OCI-LY1 (cell line): ENCODE measurements around the gene IRF5.

ENCODE experiments used
- H2AFZ ChIP-seq: fragments of 200-600 bp; sonication (generic), shearing (Covaris generic); 2 replicates; pipeline ENCODE4 v1.6.0; 2014; ENCODE audit warnings: antibody characterized with exemption, mild to moderate bottlenecking, low read length
- H3F3A ChIP-seq: fragments of 200-600 bp; sonication (generic), shearing (Covaris generic); 2 replicates; pipeline ENCODE4 v1.6.0; 2014; ENCODE audit warnings: mild to moderate bottlenecking, antibody characterized with exemption, low read length, moderate library complexity; ENCODE audit not compliant: insufficient read depth
- H3K27ac ChIP-seq: fragments of 200-600 bp; sonication (generic); 2 replicates; pipeline ENCODE4 v1.5.1; 2014; ENCODE audit warnings: low read length, mixed run types, mild to moderate bottlenecking, low read depth; ENCODE audit not compliant: poor library complexity, severe bottlenecking
- H3K27me3 ChIP-seq: fragments of 200-600 bp; sonication (generic); 2 replicates; pipeline ENCODE4 v1.6.0; 2014; ENCODE audit warnings: antibody characterized with exemption, mild to moderate bottlenecking, low read length, moderate library complexity; ENCODE audit not compliant: insufficient read depth
- H3K36me3 ChIP-seq: fragments of 200-600 bp; sonication (generic); 2 replicates; pipeline ENCODE4 v1.6.1; 2014; ENCODE audit warnings: mild to moderate bottlenecking, antibody characterized with exemption, low read length, moderate library complexity, mixed read lengths; ENCODE audit not compliant: insufficient read depth
- H3K4me1 ChIP-seq: fragments of 200-600 bp; sonication (generic); 2 replicates; pipeline ENCODE4 v1.5.1; 2014; ENCODE audit warnings: mild to moderate bottlenecking, low read length, moderate library complexity; ENCODE audit not compliant: insufficient read depth, severe bottlenecking
- H3K4me2 ChIP-seq: fragments of 200-600 bp; sonication (generic), shearing (Covaris generic); 2 replicates; pipeline ENCODE4 v1.6.1; 2014; ENCODE audit warnings: low read length
- H3K4me3 ChIP-seq: fragments of 200-600 bp; sonication (generic); 2 replicates; pipeline ENCODE4 v1.5.1; 2014; ENCODE audit warnings: low read length, low read depth, mild to moderate bottlenecking, mixed read lengths; ENCODE audit not compliant: poor library complexity, severe bottlenecking
- H3K79me2 ChIP-seq: fragments of 200-600 bp; shearing (Covaris generic); 2 replicates; pipeline ENCODE4 v1.6.1; 2016; ENCODE audit warnings: mixed run types, low read length, mixed read lengths; ENCODE audit not compliant: insufficient read depth
- H3K9ac ChIP-seq: fragments of 200-600 bp; sonication (generic), shearing (Covaris generic); 2 replicates; pipeline ENCODE4 v1.6.1; 2014; ENCODE audit warnings: mild to moderate bottlenecking, low read length, mixed read lengths
- H3K9me2 ChIP-seq: fragments of 200-600 bp; sonication (generic), shearing (Covaris generic); 2 replicates; pipeline ENCODE4 v1.6.1; 2014; ENCODE audit warnings: low read depth, mild to moderate bottlenecking, low read length, mixed read lengths
- H3K9me3 ChIP-seq: fragments of 200-600 bp; shearing (Covaris generic); 2 replicates; pipeline ENCODE4 v1.6.1; 2014; ENCODE audit warnings: low read length, mixed read lengths
- H4K20me1 ChIP-seq: fragments of 200-600 bp; sonication (generic), shearing (Covaris generic); 2 replicates; pipeline ENCODE4 v1.6.0; 2016; ENCODE audit warnings: mild to moderate bottlenecking, low read length; ENCODE audit not compliant: insufficient read depth
- CTCF ChIP-seq: fragments of 200-600 bp; sonication (generic), shearing (Covaris generic); IDR thresholded peaks from 2 replicates; pipeline ENCODE4 v1.5.1; 2017; ENCODE audit warnings: mild to moderate bottlenecking, antibody characterized with exemption, low read length, moderate library complexity, mixed read lengths
- EZH2 ChIP-seq: fragments of 200-600 bp; sonication (generic), shearing (Covaris generic); IDR thresholded peaks from 2 replicates; pipeline ENCODE4 v1.8.0; 2017; ENCODE audit warnings: borderline replicate concordance, mixed run types, mild to moderate bottlenecking, antibody characterized with exemption, low read length, moderate library complexity, mixed read lengths

The IRF5 gene

DNA sequence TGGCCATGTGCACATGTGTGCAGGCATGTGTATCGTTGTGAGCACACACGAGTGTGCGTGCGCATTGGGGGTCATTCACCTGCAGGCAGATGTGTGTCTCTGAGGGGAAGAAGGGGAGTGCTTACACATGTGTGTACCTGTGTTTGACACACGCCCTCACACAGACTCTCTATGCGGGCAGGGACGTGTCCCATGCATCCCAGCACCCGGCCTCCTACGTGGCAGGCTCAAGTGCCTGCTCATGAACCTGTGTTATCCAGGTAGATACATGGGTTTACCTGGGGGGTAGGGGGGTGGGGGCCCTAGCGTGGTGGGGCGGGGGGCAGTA is 45.8 kb upstream of the IRF5 start:
- Histone ChIP-seq H3K9me2 (no peaks in the 10 kb centered on the region), H2AFZ (no peak overlapping the region), H3K4me1 (peaks cover 11% of the 10 kb centered on the region), H3K9me3 (no peaks in the 10 kb centered on the region), H3K36me3 (no peaks in the 10 kb centered on the region), H3K4me3 (no peak overlapping the region), H3K27ac (no peak overlapping the region), H3K27me3 (peaks cover 10% of the 10 kb centered on the region; the same call in 1 of the 2 replicates), H3F3A (no peaks in the 10 kb centered on the region), H3K9ac (no peak overlapping the region; the same call in 1 of the 2 replicates), H3K79me2 (no peaks in the 10 kb centered on the region), H3K4me2 (no peak overlapping the region; the same call in 1 of the 2 replicates), H4K20me1 (no peaks in the 10 kb centered on the region)
- TF ChIP-seq CTCF (no peak), EZH2 (no peak)

GRCh38 chr7:128892521-128893250 is 45.0 kb upstream of the IRF5 start:
- H3F3A ChIP-seq = no peaks in the 10 kb centered on the region
- H3K79me2 ChIP-seq = no peaks in the 10 kb centered on the region
- no peak overlapping the region for H3K9ac ChIP-seq
- no peak overlapping the region for H3K4me2 ChIP-seq
- TF ChIP-seq EZH2 (no peak), CTCF (no peak)
- H3K4me3 ChIP-seq = no peak overlapping the region
- no peaks in the 10 kb centered on the region for H4K20me1 ChIP-seq
- H3K36me3 ChIP-seq = no peaks in the 10 kb centered on the region
- H2AFZ ChIP-seq = no peak overlapping the region
- H3K4me1 ChIP-seq = peaks cover 11% of the 10 kb centered on the region
- H3K27ac ChIP-seq = no peak overlapping the region
- no peaks in the 10 kb centered on the region for H3K9me2 ChIP-seq
- peaks cover 10% of the 10 kb centered on the region; the same call in 1 of the 2 replicates for H3K27me3 ChIP-seq
- no peaks in the 10 kb centered on the region for H3K9me3 ChIP-seq

DNA sequence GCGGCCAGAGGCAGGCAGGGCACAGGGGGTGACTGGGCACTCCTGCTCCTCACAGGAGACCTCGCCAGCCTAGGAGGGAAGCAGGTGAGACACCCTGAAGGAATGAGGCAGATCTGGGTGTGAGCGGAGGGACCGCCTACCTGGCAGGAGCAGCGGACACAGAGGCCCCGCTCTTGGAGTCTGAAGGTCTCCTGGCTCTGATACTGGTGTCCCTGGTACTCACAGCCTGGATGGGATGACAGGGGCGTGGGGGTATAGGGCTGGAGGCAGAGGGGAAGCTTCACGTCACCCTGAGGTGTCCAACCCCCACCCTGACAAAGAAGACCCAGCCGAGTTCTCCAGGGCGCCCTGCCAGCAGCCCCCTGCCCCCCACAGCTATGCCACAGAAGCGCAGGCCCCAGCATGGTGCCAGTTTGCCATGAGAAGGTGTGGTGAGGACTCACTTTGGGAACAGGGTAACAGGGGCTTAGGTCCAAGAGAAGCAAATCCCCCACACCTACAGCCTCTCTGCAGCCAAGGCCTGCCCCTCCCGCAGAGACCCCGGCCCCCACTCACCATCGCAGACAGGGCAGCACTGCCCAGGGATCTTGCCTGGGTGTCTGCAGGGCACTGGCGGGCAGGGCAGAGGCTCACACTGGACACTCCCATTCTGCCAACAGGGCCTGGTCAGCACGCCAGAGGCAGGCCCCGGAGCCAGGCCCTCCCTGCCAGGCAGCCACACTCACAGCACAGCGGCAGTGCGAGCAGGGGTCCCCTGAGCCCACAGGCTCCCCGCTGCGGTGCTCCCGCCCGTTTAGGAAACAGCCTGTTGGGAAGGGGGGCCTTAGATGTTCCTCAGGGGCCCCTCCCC is 44.3 kb upstream of the IRF5 start:
- no peaks in the 10 kb centered on the region for H3K36me3 ChIP-seq
- no peak overlapping the region for H2AFZ ChIP-seq
- H3K9me2 ChIP-seq = no peaks in the 10 kb centered on the region
- no peak overlapping the region for H3K4me3 ChIP-seq
- H3F3A ChIP-seq = no peaks in the 10 kb centered on the region
- peaks cover 10% of the 10 kb centered on the region; the same call in 1 of the 2 replicates for H3K27me3 ChIP-seq
- H3K79me2 ChIP-seq = no peaks in the 10 kb centered on the region
- no peaks in the 10 kb centered on the region for H4K20me1 ChIP-seq
- TF ChIP-seq EZH2 (no peak), CTCF (no peak)
- no peak overlapping the region for H3K9ac ChIP-seq
- no peak overlapping the region for H3K4me2 ChIP-seq
- no peak overlapping the region for H3K27ac ChIP-seq
- no peaks in the 10 kb centered on the region for H3K9me3 ChIP-seq
- peaks cover 11% of the 10 kb centered on the region for H3K4me1 ChIP-seq
